ENCODE results near the gene VPS37D. TPM values are rescaled to one million over a fixed set of nuclear protein-coding genes. Genes with fewer than 3 reads are reported as not detected.

The VPS37D gene
- polyA plus RNA-seq, 1 donor from 2014 or later, result 52.7 TPM

DNA sequence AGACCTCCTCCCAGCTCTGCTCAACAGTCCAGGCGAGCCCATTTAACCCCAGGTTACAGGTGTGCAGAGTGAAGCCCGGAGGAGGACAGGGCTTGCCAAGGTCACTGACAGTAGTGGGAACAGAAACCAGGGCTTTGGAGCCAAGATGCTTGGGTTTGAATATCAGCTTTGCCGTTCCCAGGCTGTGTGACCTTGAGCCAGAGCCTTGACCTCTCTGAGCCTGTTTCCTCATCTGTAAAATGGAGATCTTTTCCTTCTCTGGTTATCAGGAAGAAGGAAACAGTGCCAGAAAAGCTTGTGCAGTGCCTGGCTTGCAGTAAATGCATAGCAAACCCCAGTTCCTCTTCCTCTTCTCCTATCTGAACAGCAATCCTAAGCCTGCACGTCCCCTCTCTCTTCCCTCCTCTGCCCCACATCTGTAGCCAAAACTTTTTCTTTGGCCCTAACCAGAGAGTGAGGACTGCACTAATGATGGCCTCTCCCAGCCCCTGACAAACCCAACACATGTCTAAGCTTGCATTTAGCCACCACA lies 21.9 kb upstream of the VPS37D start:
- no peaks in the 10 kb centered on the region for H3F3A ChIP-seq (ENCODE audit: insufficient read depth, low read length, poor library complexity, severe bottlenecking)
- no peaks in the 10 kb centered on the region for H3K36me3 ChIP-seq (ENCODE audit: insufficient read depth, low read length)
- H3K4me2 ChIP-seq (ENCODE audit: low read length), result no peak overlapping the region
- peaks cover 42% of the 10 kb centered on the region for H3K27me3 ChIP-seq (ENCODE audit: insufficient read depth, low read depth, low read length)
- H3K79me2 ChIP-seq (replicated peaks; ENCODE audit: insufficient read depth, low read length), result no peaks in the 10 kb centered on the region
- TF ChIP-seq POLR2AphosphoS5 (IDR thresholded peaks at IDR 0.05) (no peak), TAF1 (IDR thresholded peaks at IDR 0.05; ENCODE audit: low read depth) (no peak), MXI1 (conservative IDR thresholded peaks at IDR 0.05; ENCODE audit: poor library complexity, severe bottlenecking) (no peak)
- no peak overlapping the region for H3K9ac ChIP-seq (ENCODE audit: low read length)
- no peaks in the 10 kb centered on the region for H3K9me2 ChIP-seq (ENCODE audit: insufficient read depth, low read length)
- no peaks in the 10 kb centered on the region for H4K20me1 ChIP-seq (ENCODE audit: insufficient read depth)
- no peak overlapping the region for H3K27ac ChIP-seq (ENCODE audit: low read length)
- no peak overlapping the region for H2AFZ ChIP-seq (ENCODE audit: low read depth, low read length)
- no peak overlapping the region for H3K4me3 ChIP-seq (ENCODE audit: low read length)
- no peaks in the 10 kb centered on the region for H3K9me3 ChIP-seq (ENCODE audit: low read length)

DNA sequence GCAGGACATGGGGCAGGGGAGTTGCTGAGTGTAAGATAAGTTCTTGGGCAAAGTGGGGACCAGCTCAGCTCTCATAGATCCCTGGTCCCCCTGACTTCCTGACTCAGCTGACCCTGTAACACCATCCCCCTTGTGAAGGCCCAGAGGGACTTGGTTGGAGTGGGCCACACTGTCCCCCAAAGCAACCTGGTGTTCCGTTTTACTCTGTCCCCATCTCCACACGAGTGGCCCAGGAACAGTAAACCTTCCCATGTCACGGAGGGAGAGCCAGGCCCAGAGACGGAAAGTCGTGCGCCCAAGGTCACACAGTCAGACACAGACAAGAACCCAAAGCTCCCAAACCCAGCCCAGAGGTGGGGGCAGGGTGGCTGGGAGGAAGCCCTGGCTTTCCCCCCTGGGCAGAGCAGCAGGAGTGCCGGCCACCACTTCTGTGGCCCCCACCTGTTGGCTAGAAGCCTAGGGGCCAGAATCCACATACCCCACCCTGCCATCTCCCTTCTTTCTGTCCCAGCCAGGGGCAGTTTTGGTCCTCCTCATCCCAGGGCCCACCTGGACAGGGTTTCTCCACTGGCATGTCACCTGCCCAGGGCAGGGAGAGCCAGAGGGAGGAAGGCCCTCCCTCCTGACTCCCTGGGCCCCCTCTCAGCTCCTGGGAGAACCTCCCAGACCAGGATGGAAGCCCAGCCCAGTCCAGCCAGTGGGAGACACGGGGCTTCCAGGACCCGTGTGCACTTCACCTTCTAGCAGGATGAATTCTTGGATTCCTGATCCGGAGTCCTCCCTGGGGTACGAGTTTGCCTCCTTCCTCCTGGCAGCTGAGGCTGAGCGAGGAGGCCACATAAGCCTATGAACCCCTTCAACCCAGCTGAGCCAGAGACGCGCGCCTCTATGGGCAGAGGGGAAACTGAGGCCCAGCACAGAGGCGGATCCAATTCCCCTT lies 20.6 kb upstream of the VPS37D start:
- H3K4me3 ChIP-seq (ENCODE audit: low read length), result peak overlapping the region; percentile 65
- H2AFZ ChIP-seq (ENCODE audit: low read depth, low read length), result no peak overlapping the region
- H3K27me3 ChIP-seq (ENCODE audit: insufficient read depth, low read depth, low read length), result peaks cover 44% of the 10 kb centered on the region
- H3K9me3 ChIP-seq (ENCODE audit: low read length), result no peaks in the 10 kb centered on the region
- H3K9me2 ChIP-seq (ENCODE audit: insufficient read depth, low read length), result no peaks in the 10 kb centered on the region
- no peak overlapping the region for H3K4me2 ChIP-seq (ENCODE audit: low read length)
- no peak overlapping the region for H3K27ac ChIP-seq (ENCODE audit: low read length)
- no peaks in the 10 kb centered on the region for H4K20me1 ChIP-seq (ENCODE audit: insufficient read depth)
- TF ChIP-seq, protein P1, sequence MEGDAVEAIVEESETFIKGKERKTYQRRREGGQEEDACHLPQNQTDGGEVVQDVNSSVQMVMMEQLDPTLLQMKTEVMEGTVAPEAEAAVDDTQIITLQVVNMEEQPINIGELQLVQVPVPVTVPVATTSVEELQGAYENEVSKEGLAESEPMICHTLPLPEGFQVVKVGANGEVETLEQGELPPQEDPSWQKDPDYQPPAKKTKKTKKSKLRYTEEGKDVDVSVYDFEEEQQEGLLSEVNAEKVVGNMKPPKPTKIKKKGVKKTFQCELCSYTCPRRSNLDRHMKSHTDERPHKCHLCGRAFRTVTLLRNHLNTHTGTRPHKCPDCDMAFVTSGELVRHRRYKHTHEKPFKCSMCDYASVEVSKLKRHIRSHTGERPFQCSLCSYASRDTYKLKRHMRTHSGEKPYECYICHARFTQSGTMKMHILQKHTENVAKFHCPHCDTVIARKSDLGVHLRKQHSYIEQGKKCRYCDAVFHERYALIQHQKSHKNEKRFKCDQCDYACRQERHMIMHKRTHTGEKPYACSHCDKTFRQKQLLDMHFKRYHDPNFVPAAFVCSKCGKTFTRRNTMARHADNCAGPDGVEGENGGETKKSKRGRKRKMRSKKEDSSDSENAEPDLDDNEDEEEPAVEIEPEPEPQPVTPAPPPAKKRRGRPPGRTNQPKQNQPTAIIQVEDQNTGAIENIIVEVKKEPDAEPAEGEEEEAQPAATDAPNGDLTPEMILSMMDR (IDR thresholded peaks at IDR 0.05; ENCODE audit: poor library complexity, severe bottlenecking), result no peak
- TF ChIP-seq SMC3 (conservative IDR thresholded peaks at IDR 0.05; ENCODE audit: poor library complexity) (no peak), MXI1 (conservative IDR thresholded peaks at IDR 0.05; ENCODE audit: poor library complexity, severe bottlenecking) (no peak), EP300 (conservative IDR thresholded peaks at IDR 0.05; ENCODE audit: poor library complexity, severe bottlenecking) (no peak), TAF1 (IDR thresholded peaks at IDR 0.05; ENCODE audit: low read depth) (no peak), RAD21 (conservative IDR thresholded peaks at IDR 0.05) (no peak), POLR2AphosphoS5 (IDR thresholded peaks at IDR 0.05) (no peak), EZH2 (IDR thresholded peaks at IDR 0.05; ENCODE audit: borderline replicate concordance, insufficient read depth, low read length, poor library complexity, severe bottlenecking) (no peak)
- TF ChIP-seq, protein P2, sequence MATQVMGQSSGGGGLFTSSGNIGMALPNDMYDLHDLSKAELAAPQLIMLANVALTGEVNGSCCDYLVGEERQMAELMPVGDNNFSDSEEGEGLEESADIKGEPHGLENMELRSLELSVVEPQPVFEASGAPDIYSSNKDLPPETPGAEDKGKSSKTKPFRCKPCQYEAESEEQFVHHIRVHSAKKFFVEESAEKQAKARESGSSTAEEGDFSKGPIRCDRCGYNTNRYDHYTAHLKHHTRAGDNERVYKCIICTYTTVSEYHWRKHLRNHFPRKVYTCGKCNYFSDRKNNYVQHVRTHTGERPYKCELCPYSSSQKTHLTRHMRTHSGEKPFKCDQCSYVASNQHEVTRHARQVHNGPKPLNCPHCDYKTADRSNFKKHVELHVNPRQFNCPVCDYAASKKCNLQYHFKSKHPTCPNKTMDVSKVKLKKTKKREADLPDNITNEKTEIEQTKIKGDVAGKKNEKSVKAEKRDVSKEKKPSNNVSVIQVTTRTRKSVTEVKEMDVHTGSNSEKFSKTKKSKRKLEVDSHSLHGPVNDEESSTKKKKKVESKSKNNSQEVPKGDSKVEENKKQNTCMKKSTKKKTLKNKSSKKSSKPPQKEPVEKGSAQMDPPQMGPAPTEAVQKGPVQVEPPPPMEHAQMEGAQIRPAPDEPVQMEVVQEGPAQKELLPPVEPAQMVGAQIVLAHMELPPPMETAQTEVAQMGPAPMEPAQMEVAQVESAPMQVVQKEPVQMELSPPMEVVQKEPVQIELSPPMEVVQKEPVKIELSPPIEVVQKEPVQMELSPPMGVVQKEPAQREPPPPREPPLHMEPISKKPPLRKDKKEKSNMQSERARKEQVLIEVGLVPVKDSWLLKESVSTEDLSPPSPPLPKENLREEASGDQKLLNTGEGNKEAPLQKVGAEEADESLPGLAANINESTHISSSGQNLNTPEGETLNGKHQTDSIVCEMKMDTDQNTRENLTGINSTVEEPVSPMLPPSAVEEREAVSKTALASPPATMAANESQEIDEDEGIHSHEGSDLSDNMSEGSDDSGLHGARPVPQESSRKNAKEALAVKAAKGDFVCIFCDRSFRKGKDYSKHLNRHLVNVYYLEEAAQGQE (IDR thresholded peaks at IDR 0.05; ENCODE audit: borderline replicate concordance), result no peak
- no peaks in the 10 kb centered on the region for H3K79me2 ChIP-seq (replicated peaks; ENCODE audit: insufficient read depth, low read length)
- H3K9ac ChIP-seq (ENCODE audit: low read length), result no peak overlapping the region
- no peaks in the 10 kb centered on the region for H3K36me3 ChIP-seq (ENCODE audit: insufficient read depth, low read length)
- no peaks in the 10 kb centered on the region for H3F3A ChIP-seq (ENCODE audit: insufficient read depth, low read length, poor library complexity, severe bottlenecking)
